B cell (primary cell): Measurements from ENCODE around the gene P3H3.

Source experiments
- EZH2 ChIP-seq: IDR thresholded peaks from 2 replicates; pipeline ENCODE4 v1.6.1; 2012; ENCODE audit warnings: borderline replicate concordance, low read depth, mild to moderate bottlenecking, moderate library complexity, low read length; ENCODE audit not compliant: insufficient read depth, poor library complexity, severe bottlenecking
- TF ChIP-seq, protein P1 (sequence below): fragments of 200-600 bp; IDR thresholded peaks from one replicate; pipeline ENCODE4 v1.8.0; 2022; ENCODE audit warnings: antibody characterized with exemption, mild to moderate bottlenecking

DNA sequence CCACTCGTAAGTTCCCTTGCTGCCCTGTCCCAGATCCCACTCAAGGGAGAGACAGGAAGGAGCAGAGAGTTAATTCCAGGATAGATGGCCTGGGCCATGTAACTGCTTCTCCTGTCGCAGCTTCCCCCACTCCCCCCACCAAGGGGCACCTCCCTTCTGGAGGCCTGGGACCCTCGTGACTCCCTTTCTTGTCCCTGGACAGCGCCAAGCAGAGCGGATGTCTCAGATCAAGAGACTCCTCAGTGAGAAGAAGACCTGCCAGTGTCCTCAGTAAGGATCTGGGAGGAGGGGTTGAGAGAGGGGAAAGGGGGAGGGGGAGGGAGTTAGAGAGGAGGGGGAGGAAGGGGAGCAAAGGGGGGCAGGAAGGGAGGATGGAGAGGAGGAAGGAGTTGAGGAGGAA is 9.6 kb upstream of the P3H3 start:
- TF ChIP-seq, protein P1, sequence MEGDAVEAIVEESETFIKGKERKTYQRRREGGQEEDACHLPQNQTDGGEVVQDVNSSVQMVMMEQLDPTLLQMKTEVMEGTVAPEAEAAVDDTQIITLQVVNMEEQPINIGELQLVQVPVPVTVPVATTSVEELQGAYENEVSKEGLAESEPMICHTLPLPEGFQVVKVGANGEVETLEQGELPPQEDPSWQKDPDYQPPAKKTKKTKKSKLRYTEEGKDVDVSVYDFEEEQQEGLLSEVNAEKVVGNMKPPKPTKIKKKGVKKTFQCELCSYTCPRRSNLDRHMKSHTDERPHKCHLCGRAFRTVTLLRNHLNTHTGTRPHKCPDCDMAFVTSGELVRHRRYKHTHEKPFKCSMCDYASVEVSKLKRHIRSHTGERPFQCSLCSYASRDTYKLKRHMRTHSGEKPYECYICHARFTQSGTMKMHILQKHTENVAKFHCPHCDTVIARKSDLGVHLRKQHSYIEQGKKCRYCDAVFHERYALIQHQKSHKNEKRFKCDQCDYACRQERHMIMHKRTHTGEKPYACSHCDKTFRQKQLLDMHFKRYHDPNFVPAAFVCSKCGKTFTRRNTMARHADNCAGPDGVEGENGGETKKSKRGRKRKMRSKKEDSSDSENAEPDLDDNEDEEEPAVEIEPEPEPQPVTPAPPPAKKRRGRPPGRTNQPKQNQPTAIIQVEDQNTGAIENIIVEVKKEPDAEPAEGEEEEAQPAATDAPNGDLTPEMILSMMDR, result no peak
- TF ChIP-seq EZH2, result no peak
